SU-DHL-6 (cell line): ENCODE measurements around the gene TMEM38A.
A peak's percentile ranks its signal among the peaks of the same experiment; 100 is the strongest.
"Not testable (repeated sequence)": the region's sequence is repeated elsewhere in the genome, so short reads cannot be mapped to it uniquely, and the experiment has no call there.

ENCODE experiments used
- H2AFZ ChIP-seq: fragments of 200-600 bp; sonication (generic); 2 replicates; pipeline ENCODE4 v1.6.1; 2014; ENCODE audit warnings: low read depth, mild to moderate bottlenecking, moderate library complexity, mixed read lengths, antibody characterized with exemption, low read length; ENCODE audit not compliant: severe bottlenecking
- H3F3A ChIP-seq: fragments of 200-600 bp; shearing (Covaris generic); 2 replicates; pipeline ENCODE4 v1.6.0; 2016; ENCODE audit warnings: antibody characterized with exemption, mild to moderate bottlenecking; ENCODE audit not compliant: insufficient read depth
- H3K27ac ChIP-seq: fragments of 200-600 bp; sonication (generic); 2 replicates; pipeline ENCODE4 v1.5.1; 2016; ENCODE audit warnings: low read depth, mild to moderate bottlenecking, low read length, moderate library complexity, mixed read lengths
- H3K27me3 ChIP-seq: fragments of 200-600 bp; sonication (generic), shearing (Covaris generic); 2 replicates; pipeline ENCODE4 v1.6.0; 2014; ENCODE audit warnings: mild to moderate bottlenecking, low read length
- H3K36me3 ChIP-seq: fragments of 200-600 bp; sonication (generic); 2 replicates; pipeline ENCODE4 v1.6.1; 2014; ENCODE audit warnings: mild to moderate bottlenecking, low read length, mixed read lengths
- H3K4me2 ChIP-seq: fragments of 300-600, 200-600 bp; shearing (Covaris generic), sonication (generic); 2 replicates; pipeline ENCODE4 v1.6.0; 2014; ENCODE audit warnings: low read length, low read depth, mild to moderate bottlenecking; ENCODE audit not compliant: poor library complexity, severe bottlenecking
- H3K4me3 ChIP-seq: fragments of 200-600 bp; sonication (generic); 2 replicates; pipeline ENCODE4 v1.5.1; 2014; ENCODE audit warnings: antibody characterized with exemption, low read length, mild to moderate bottlenecking, mixed read lengths; ENCODE audit not compliant: insufficient read depth, poor library complexity, severe bottlenecking
- H3K79me2 ChIP-seq: fragments of 200-600 bp; sonication (generic); 2 replicates; pipeline ENCODE4 v1.6.1; 2014; ENCODE audit warnings: mild to moderate bottlenecking, low read length, moderate library complexity; ENCODE audit not compliant: insufficient read depth
- H3K9ac ChIP-seq: fragments of 200-600 bp; sonication (generic); 2 replicates; pipeline ENCODE4 v1.7.0; 2014; ENCODE audit warnings: mild to moderate bottlenecking, low read length
- H3K9me2 ChIP-seq: fragments of 200-600 bp; sonication (generic); replicated peaks from 2 replicates; pipeline ENCODE4 v1.6.1; 2014; ENCODE audit warnings: low read length; ENCODE audit not compliant: insufficient read depth
- H3K9me3 ChIP-seq: fragments of 200-600 bp; sonication (generic); 2 replicates; pipeline ENCODE4 v1.6.1; 2014; ENCODE audit warnings: low read length, mixed read lengths; ENCODE audit not compliant: insufficient read depth
- H4K20me1 ChIP-seq: fragments of 200-600 bp; sonication (generic); 2 replicates; pipeline ENCODE4 v1.6.1; 2014; ENCODE audit warnings: low read depth, mild to moderate bottlenecking, antibody characterized with exemption, low read length, moderate library complexity, mixed read lengths
- CTCF ChIP-seq: fragments of 200-600 bp; sonication (generic); IDR thresholded peaks from one replicate; pipeline ENCODE4 v1.5.1; 2017; ENCODE audit warnings: antibody characterized with exemption, mild to moderate bottlenecking, low read length, moderate library complexity; ENCODE audit not compliant: insufficient read depth, poor library complexity, severe bottlenecking
- EZH2phosphoT487 ChIP-seq: fragments of 200-600 bp; sonication (generic), shearing (Covaris generic); conservative IDR thresholded peaks from 2 replicates; pipeline ENCODE4 v1.6.1; 2018; ENCODE audit warnings: mild to moderate bottlenecking, antibody characterized with exemption, low read length, moderate library complexity, mixed read lengths

TMEM38A gene

GRCh38 chr19:16659832-16660708, 869 bp upstream of the TMEM38A start, which contains the start of gene SMIM7:
TSS of gene SMIM7 (minus strand) at chr19:16660144. CDS start at chr19:16660110, 34 bp downstream.
- H3K9me3 ChIP-seq = no peaks in the 10 kb centered on the region
- H3K9ac ChIP-seq = peak within 1 kb of the TSS; percentile 89
- peak within 1 kb of the TSS; percentile 91 for H3K27ac ChIP-seq
- no peaks in the 10 kb centered on the region for H3K9me2 ChIP-seq
- H3K4me3 ChIP-seq = peak within 1 kb of the TSS; percentile 87
- H3K4me2 ChIP-seq = peak within 1 kb of the TSS; percentile 98
- peak; percentile 23 for TF ChIP-seq CTCF
- TF ChIP-seq EZH2phosphoT487 = no peak
- peaks cover 17% of the 10 kb centered on the region for H3F3A ChIP-seq
- H4K20me1 ChIP-seq = peaks cover 17% of the 10 kb centered on the region
- H3K36me3 ChIP-seq = peaks cover 7% of the 10 kb centered on the region
- peaks cover 64% of the 10 kb centered on the region for H3K79me2 ChIP-seq
- no peaks in the 10 kb centered on the region for H3K27me3 ChIP-seq
- H2AFZ ChIP-seq = peak within 1 kb of the TSS; percentile 69

GRCh38 chr19:16661480-16662034, 618 bp downstream of the TMEM38A start:
- Histone ChIP-seq H3K9ac (peak overlapping the region; percentile 89), H4K20me1 (peaks cover 17% of the 10 kb centered on the region), H2AFZ (peak overlapping the region; percentile 77), H3K4me2 (peak overlapping the region; percentile 94), H3K9me2 (no peaks in the 10 kb centered on the region), H3K4me3 (peak overlapping the region; percentile 79), H3K27ac (peak overlapping the region; percentile 91), H3F3A (peaks cover 17% of the 10 kb centered on the region), H3K9me3 (no peaks in the 10 kb centered on the region), H3K27me3 (no peaks in the 10 kb centered on the region), H3K36me3 (peaks cover 7% of the 10 kb centered on the region), H3K79me2 (peaks cover 61% of the 10 kb centered on the region)
- TF ChIP-seq CTCF = no peak
- TF ChIP-seq EZH2phosphoT487 = no peak

- Histone ChIP-seq H3F3A (no peaks in the 10 kb centered on the region), H4K20me1 (no peaks in the 10 kb centered on the region), H3K9ac (no peak overlapping the region), H3K4me3 (no peak overlapping the region), H3K27ac (no peak overlapping the region), H3K36me3 (no peaks in the 10 kb centered on the region), H3K79me2 (peaks cover 19% of the 10 kb centered on the region), H2AFZ (no peak overlapping the region), H3K9me3 (no peaks in the 10 kb centered on the region), H3K4me2 (no peak overlapping the region), H3K9me2 (no peaks in the 10 kb centered on the region), H3K27me3 (no peaks in the 10 kb centered on the region)
- TF ChIP-seq CTCF (no peak), EZH2phosphoT487 (no peak)
These were observed 7.2 kb downstream of the TMEM38A start for GRCh38 chr19:16668176-16668575.

- not testable (repeated sequence) for H4K20me1 ChIP-seq, H3K9me2 ChIP-seq, H3K27ac ChIP-seq, H3K36me3 ChIP-seq, H3F3A ChIP-seq, H3K4me2 ChIP-seq, H2AFZ ChIP-seq, H3K27me3 ChIP-seq, H3K4me3 ChIP-seq, H3K9ac ChIP-seq, H3K9me3 ChIP-seq
- H3K79me2 ChIP-seq = peaks cover 15% of the 10 kb centered on the region
These were observed 7.8 kb downstream of the TMEM38A start for GRCh38 chr19:16668702-16669101.
